Neural crest cell (in vitro differentiated cells): ENCODE results near the gene ALK. TPM values are rescaled to one million over a fixed set of nuclear protein-coding genes. Genes with fewer than 3 reads are reported as not detected.

Source experiments
- DNase-seq: peaks from one replicate; pipeline ENCODE4 v3.0.0; 2021; ENCODE audit warnings: low read depth, mixed read lengths, low spot score
- H3K27ac Mint-ChIP-seq: one replicate; pipeline ENCODE4 v1.8.0; 2021; ENCODE audit warnings: mild to moderate bottlenecking, mixed read lengths; ENCODE audit not compliant: unreplicated experiment
- H3K27me3 Mint-ChIP-seq: 2 replicates; pipeline ENCODE4 v1.8.0; 2021; ENCODE audit warnings: low read depth, mild to moderate bottlenecking, mixed read lengths
- H3K36me3 Mint-ChIP-seq: 2 replicates; pipeline ENCODE4 v1.8.0; 2021; ENCODE audit warnings: low read depth, mild to moderate bottlenecking, mixed read lengths
- H3K4me1 Mint-ChIP-seq: 2 replicates; pipeline ENCODE4 v1.8.0; 2021; ENCODE audit warnings: mixed read lengths
- H3K4me3 Mint-ChIP-seq: one replicate; pipeline ENCODE4 v1.8.0; 2021; ENCODE audit warnings: mild to moderate bottlenecking, mixed read lengths
- H3K9me3 Mint-ChIP-seq: 2 replicates; pipeline ENCODE4 v1.8.0; 2021; ENCODE audit warnings: mixed read lengths
- total RNA-seq: library from RNA; stranded (reverse); gene quantifications from 2 replicates; pipeline ENCODE4 v1.2.1, GENCODE V29; 2021
- TF ChIP-seq, protein P1 (sequence below): fragments of 200-600 bp; sonication (generic); conservative IDR thresholded peaks from 2 replicates; pipeline ENCODE4 v1.5.0; 2021; ENCODE audit warnings: antibody characterized with exemption, mild to moderate bottlenecking

The ALK gene
- total RNA-seq, 1 donor from 2014 or later = 2.0 TPM

- Mint-ChIP-seq H3K4me1 (peaks cover 4% of the 10 kb centered on the region), H3K4me3 (no peak overlapping the region), H3K27ac (no peak overlapping the region), H3K27me3 (no peaks in the 10 kb centered on the region), H3K9me3 (peaks cover 9% of the 10 kb centered on the region), H3K36me3 (peaks cover 31% of the 10 kb centered on the region)
- TF ChIP-seq, protein P1, sequence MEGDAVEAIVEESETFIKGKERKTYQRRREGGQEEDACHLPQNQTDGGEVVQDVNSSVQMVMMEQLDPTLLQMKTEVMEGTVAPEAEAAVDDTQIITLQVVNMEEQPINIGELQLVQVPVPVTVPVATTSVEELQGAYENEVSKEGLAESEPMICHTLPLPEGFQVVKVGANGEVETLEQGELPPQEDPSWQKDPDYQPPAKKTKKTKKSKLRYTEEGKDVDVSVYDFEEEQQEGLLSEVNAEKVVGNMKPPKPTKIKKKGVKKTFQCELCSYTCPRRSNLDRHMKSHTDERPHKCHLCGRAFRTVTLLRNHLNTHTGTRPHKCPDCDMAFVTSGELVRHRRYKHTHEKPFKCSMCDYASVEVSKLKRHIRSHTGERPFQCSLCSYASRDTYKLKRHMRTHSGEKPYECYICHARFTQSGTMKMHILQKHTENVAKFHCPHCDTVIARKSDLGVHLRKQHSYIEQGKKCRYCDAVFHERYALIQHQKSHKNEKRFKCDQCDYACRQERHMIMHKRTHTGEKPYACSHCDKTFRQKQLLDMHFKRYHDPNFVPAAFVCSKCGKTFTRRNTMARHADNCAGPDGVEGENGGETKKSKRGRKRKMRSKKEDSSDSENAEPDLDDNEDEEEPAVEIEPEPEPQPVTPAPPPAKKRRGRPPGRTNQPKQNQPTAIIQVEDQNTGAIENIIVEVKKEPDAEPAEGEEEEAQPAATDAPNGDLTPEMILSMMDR = no peak
- DNase-seq = no peak
Observed at GRCh38 chr2:29175338-29175737, 746.0 kb downstream of the ALK start.

DNA sequence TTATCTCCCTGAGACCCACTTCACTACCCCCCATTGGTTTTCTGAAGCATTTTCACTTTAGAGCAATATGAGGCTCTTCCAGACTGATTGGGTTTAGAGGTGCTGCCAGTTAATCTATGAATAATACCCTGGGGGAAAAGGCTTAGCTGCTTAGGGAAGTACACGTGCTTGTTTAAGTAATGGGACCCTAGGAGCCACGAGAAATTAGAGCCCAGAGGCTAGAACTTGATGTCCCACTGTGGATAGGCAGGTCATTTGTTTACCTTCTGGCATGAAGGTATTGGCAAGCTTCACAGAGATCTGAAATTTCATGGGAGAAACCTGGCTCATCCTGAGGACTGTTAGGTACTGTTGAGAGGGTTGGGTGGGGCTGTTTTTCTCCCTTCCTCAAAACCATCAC is 746.4 kb downstream of the ALK start:
- H3K36me3 Mint-ChIP-seq = peaks cover 32% of the 10 kb centered on the region
- H3K27ac Mint-ChIP-seq = no peak overlapping the region
- TF ChIP-seq, protein P1 = no peak
- H3K4me1 Mint-ChIP-seq = peaks cover 4% of the 10 kb centered on the region
- no peak for DNase-seq
- no peak overlapping the region for H3K4me3 Mint-ChIP-seq
- no peaks in the 10 kb centered on the region for H3K27me3 Mint-ChIP-seq
- peaks cover 9% of the 10 kb centered on the region for H3K9me3 Mint-ChIP-seq

- DNase-seq = no peak
- H3K4me3 Mint-ChIP-seq = no peak overlapping the region
Observed at GRCh38 chr2:29166242-29167039, 754.9 kb downstream of the ALK start.

DNA sequence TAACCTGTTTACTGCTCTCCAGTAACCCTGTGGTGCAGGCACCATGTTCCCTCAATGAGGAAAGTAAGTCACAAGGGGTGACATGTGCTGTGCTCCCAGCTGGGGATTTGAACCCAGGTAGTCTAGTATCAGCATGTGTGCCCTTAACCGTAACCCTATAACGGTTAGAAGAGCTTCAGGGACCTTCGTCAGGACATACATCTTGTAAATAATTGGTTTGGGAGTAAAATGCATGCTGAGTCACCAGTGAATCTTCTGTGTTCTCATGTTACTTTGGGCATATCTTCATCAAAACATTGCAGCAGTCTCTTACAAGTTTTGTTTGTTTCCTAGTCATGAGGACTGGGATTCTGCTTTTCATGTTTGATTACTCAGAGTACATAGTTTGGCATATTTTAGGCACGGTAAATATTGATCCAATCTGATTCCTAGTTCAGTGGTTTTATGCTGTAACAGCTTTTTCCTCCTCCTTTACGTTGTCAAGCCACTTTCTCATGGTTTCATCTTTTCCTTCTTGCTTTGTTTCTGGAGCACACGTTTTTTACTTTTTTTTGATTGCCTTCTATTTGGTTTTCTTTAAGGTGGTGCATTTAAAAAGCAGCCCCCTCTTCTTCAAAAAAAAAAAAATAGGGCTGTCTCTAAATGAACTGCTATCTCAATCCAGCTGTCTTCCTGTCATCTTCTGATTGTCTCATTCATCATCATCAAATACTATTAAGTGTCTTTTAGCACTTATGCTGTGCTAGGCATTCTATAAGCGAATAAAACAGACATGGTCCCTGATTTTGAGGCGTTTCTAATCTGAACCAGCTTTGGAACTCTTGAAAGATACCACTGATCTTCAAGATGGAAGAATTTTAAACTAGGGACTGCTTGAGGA is 755.8 kb downstream of the ALK start:
- TF ChIP-seq, protein P1 = no peak
- DNase-seq = no peak
- no peak overlapping the region for H3K27ac Mint-ChIP-seq
- H3K4me3 Mint-ChIP-seq = no peak overlapping the region
- no peaks in the 10 kb centered on the region for H3K4me1 Mint-ChIP-seq
- H3K36me3 Mint-ChIP-seq = peaks cover 17% of the 10 kb centered on the region
- H3K9me3 Mint-ChIP-seq = no peaks in the 10 kb centered on the region
- H3K27me3 Mint-ChIP-seq = no peaks in the 10 kb centered on the region

More at GRCh38 chr2:29166242-29167039, 754.9 kb downstream of the ALK start:
- Mint-ChIP-seq H3K4me1 (no peaks in the 10 kb centered on the region), H3K27ac (no peak overlapping the region), H3K27me3 (no peaks in the 10 kb centered on the region), H3K9me3 (no peaks in the 10 kb centered on the region), H3K36me3 (peaks cover 20% of the 10 kb centered on the region)
- TF ChIP-seq, protein P1 = no peak

GRCh38 chr2:29164091-29164846 is 757.1 kb downstream of the ALK start:
- peaks cover 10% of the 10 kb centered on the region for H3K36me3 Mint-ChIP-seq
- H3K4me1 Mint-ChIP-seq = no peaks in the 10 kb centered on the region
- H3K27me3 Mint-ChIP-seq = no peaks in the 10 kb centered on the region
- no peaks in the 10 kb centered on the region for H3K9me3 Mint-ChIP-seq
- H3K4me3 Mint-ChIP-seq = no peak overlapping the region
- DNase-seq = no peak
- TF ChIP-seq, protein P1 = no peak
- no peak overlapping the region for H3K27ac Mint-ChIP-seq
